ENCODE measurements around the gene C6orf120. TPM values are rescaled to one million over a fixed set of nuclear protein-coding genes. Genes with fewer than 3 reads are reported as not detected.
A peak's percentile ranks its signal among the peaks of the same experiment; 100 is the strongest.

C6orf120 gene
- total RNA-seq, 4 donors from 2014 or later = 20.8 to 28.8 (median 25.6) TPM

GRCh38 chr6:169663468-169663867, 38.5 kb upstream of the C6orf120 start:
- WGBS, 2 donors = 83 to 94% methylated on average over 8 of the region's 8 CpGs
- no peak overlapping the region for H3K4me3 ChIP-seq (ENCODE audit: low read depth, poor library complexity, severe bottlenecking)
- DNase-seq (ENCODE audit: low spot score in 2 of 2) = no peak
- intact Hi-C loops (cut with DNase I; ENCODE audit: low total_unique reads) = no loop called here
- TF ChIP-seq POLR2A (IDR thresholded peaks at IDR 0.05) (no peak), CTCF (IDR thresholded peaks at IDR 0.05) (no peak)

GRCh38 chr6:169664227-169664626, 37.7 kb upstream of the C6orf120 start:
- no peak overlapping the region for H3K4me3 ChIP-seq (ENCODE audit: low read depth, poor library complexity, severe bottlenecking)
- peak in 1 of 2 donors; percentile 73 for DNase-seq (ENCODE audit: low spot score in 2 of 2)
- intact Hi-C loops (cut with DNase I; ENCODE audit: low total_unique reads) = no loop called here
- 93 to 94% methylated on average over 14 of the region's 14 CpGs for whole genome bisulfite sequencing, 2 donors
- no peak for TF ChIP-seq POLR2A (IDR thresholded peaks at IDR 0.05)
- TF ChIP-seq CTCF (IDR thresholded peaks at IDR 0.05) = no peak

GRCh38 chr6:169665289-169665688, 36.6 kb upstream of the C6orf120 start:
- H3K4me3 ChIP-seq (ENCODE audit: low read depth, poor library complexity, severe bottlenecking) = no peak overlapping the region
- no peak for TF ChIP-seq POLR2A (IDR thresholded peaks at IDR 0.05)
- no peak for TF ChIP-seq CTCF (IDR thresholded peaks at IDR 0.05)
- 78 to 81% methylated on average over 9 of the region's 9 CpGs for WGBS, 2 donors
- peak in 1 of 2 donors; percentile 80 for DNase-seq (ENCODE audit: low spot score in 2 of 2)
- intact Hi-C loops (cut with DNase I; ENCODE audit: low total_unique reads) = no loop called here

GRCh38 chr6:169666441-169666840, 35.5 kb upstream of the C6orf120 start:
- TF ChIP-seq POLR2A (IDR thresholded peaks at IDR 0.05) (no peak), CTCF (IDR thresholded peaks at IDR 0.05) (no peak)
- H3K4me3 ChIP-seq (ENCODE audit: low read depth, poor library complexity, severe bottlenecking) = no peak overlapping the region
- intact Hi-C loops (cut with DNase I; ENCODE audit: low total_unique reads) = no loop called here
- WGBS, 2 donors = 96% methylated on average over 18 of the region's 18 CpGs
- DNase-seq (ENCODE audit: low spot score in 2 of 2) = no peak

GRCh38 chr6:169667716-169668115, 34.2 kb upstream of the C6orf120 start:
- no peak overlapping the region for H3K4me3 ChIP-seq (ENCODE audit: low read depth, poor library complexity, severe bottlenecking)
- DNase-seq (ENCODE audit: low spot score in 2 of 2) = no peak
- TF ChIP-seq POLR2A (IDR thresholded peaks at IDR 0.05) (no peak), CTCF (IDR thresholded peaks at IDR 0.05) (no peak)
- 94 to 97% methylated on average over 27 of the region's 27 CpGs for WGBS, 2 donors
- intact Hi-C loops (cut with DNase I; ENCODE audit: low total_unique reads) = no loop called here

GRCh38 chr6:169668203-169668847, 33.6 kb upstream of the C6orf120 start:
- TF ChIP-seq POLR2A (IDR thresholded peaks at IDR 0.05) = no peak
- TF ChIP-seq CTCF (IDR thresholded peaks at IDR 0.05) = no peak
- DNase-seq (ENCODE audit: low spot score in 2 of 2) = no peak
- intact Hi-C loops (cut with DNase I; ENCODE audit: low total_unique reads) = no loop called here
- WGBS, 2 donors = 88 to 91% methylated on average over 15 of the region's 15 CpGs
- no peak overlapping the region for H3K4me3 ChIP-seq (ENCODE audit: low read depth, poor library complexity, severe bottlenecking)

Data from lower leg skin (tissue), 4 donors.